Liver (tissue), 9 donors: Measurements from ENCODE around the gene TLR5. TPM values are rescaled to one million over a fixed set of nuclear protein-coding genes. Genes with fewer than 3 reads are reported as not detected.

Experiments used
- DNase-seq: peaks from one replicate; pipeline ENCODE4 v3.0.0-alpha.2; 2017; ENCODE audit warnings: low spot score
- H3K27ac ChIP-seq, 2 donors: one replicate each; pipeline ENCODE4 v1.7.0; 2013; ENCODE audit warnings: inconsistent platforms in 2 of 2, low read length in 2 of 2, control low read depth in 1 of 2, low read depth in 1 of 2, mild to moderate bottlenecking in 1 of 2
- H3K27me3 ChIP-seq, 4 donors: one replicate each; pipeline versions ENCODE4 v1.6.1 to v1.7.0; 2013; ENCODE audit warnings: low read length in 3 of 4, inconsistent platforms in 1 of 4, mild to moderate bottlenecking in 1 of 4, moderate library complexity in 1 of 4; ENCODE audit not compliant: control insufficient read depth in 4 of 4, insufficient read depth in 4 of 4
- H3K36me3 ChIP-seq, 4 donors: one replicate each; pipeline versions ENCODE4 v1.6.1 to v1.7.0; 2013; ENCODE audit warnings: low read length in 3 of 4, mild to moderate bottlenecking in 3 of 4, low read depth in 1 of 4, moderate library complexity in 1 of 4; ENCODE audit not compliant: control insufficient read depth in 4 of 4, insufficient read depth in 3 of 4
- H3K4me1 ChIP-seq, 4 donors: one replicate each; pipeline versions ENCODE4 v1.6.1 to v1.7.0; 2013; ENCODE audit warnings: low read length in 3 of 4, mild to moderate bottlenecking in 3 of 4, moderate library complexity in 1 of 4; ENCODE audit not compliant: control insufficient read depth in 4 of 4, insufficient read depth in 4 of 4
- H3K4me3 ChIP-seq, 3 donors: one replicate each; pipeline versions ENCODE4 v1.6.1 to v1.7.0; 2013; ENCODE audit warnings: low read length in 3 of 3, control low read depth in 1 of 3, low read depth in 1 of 3, mild to moderate bottlenecking in 1 of 3
- H3K9ac ChIP-seq, 2 donors: one replicate each; pipeline ENCODE4 v1.7.0; 2013; ENCODE audit warnings: low read length in 2 of 2, mild to moderate bottlenecking in 2 of 2, moderate library complexity in 2 of 2, control low read depth in 1 of 2, low read depth in 1 of 2
- H3K9me3 ChIP-seq, 4 donors: one replicate each; pipeline versions ENCODE4 v1.6.1 to v1.7.0; 2013; ENCODE audit warnings: low read length in 3 of 4; ENCODE audit not compliant: control insufficient read depth in 4 of 4
- CTCF ChIP-seq: fragments of 150-350 bp; IDR thresholded peaks from 2 replicates; pipeline ENCODE4 v1.5.1; 2017; ENCODE audit warnings: improper control_type of control experiment, low read depth, low read length; ENCODE audit not compliant: missing input control
- EGR1 ChIP-seq, 2 donors: IDR thresholded peaks; 2 replicates each; pipeline ENCODE4 v1.6.1; 2016 to 2018; ENCODE audit warnings: antibody characterized with exemption in 2 of 2, low read depth in 2 of 2
- FOXA1 ChIP-seq: IDR thresholded peaks from 2 replicates; pipeline ENCODE4 v1.6.1; 2016; ENCODE audit warnings: antibody characterized with exemption
- FOXA2 ChIP-seq: IDR thresholded peaks from 2 replicates; pipeline ENCODE4 v1.6.1; 2016; ENCODE audit warnings: antibody characterized with exemption
- GABPA ChIP-seq, 2 donors: IDR thresholded peaks in 1 of 2; conservative IDR thresholded peaks in 1 of 2; 2 replicates each; pipeline ENCODE4 v1.6.1; 2016; ENCODE audit warnings: antibody characterized with exemption in 2 of 2, mild to moderate bottlenecking in 1 of 2, moderate library complexity in 1 of 2
- HNF4A ChIP-seq, 2 donors: conservative IDR thresholded peaks; 2 replicates each; pipeline ENCODE4 v1.6.1; 2016; ENCODE audit warnings: antibody characterized with exemption in 2 of 2, mild to moderate bottlenecking in 2 of 2
- HNF4G ChIP-seq: IDR thresholded peaks from 2 replicates; pipeline ENCODE4 v1.6.1; 2016; ENCODE audit warnings: antibody characterized with exemption
- JUND ChIP-seq, 2 donors: IDR thresholded peaks; 2 replicates each; pipeline ENCODE4 v1.6.1; 2016; ENCODE audit warnings: antibody characterized with exemption in 2 of 2
- NR2F2 ChIP-seq: IDR thresholded peaks from 2 replicates; pipeline ENCODE4 v1.6.1; 2016; ENCODE audit warnings: antibody characterized with exemption
- RAD21 ChIP-seq, 2 donors: IDR thresholded peaks; 2 replicates each; pipeline ENCODE4 v1.6.1; 2016; ENCODE audit warnings: antibody characterized with exemption in 2 of 2, mild to moderate bottlenecking in 2 of 2
- REST ChIP-seq: IDR thresholded peaks from 2 replicates; pipeline ENCODE4 v1.6.1; 2016; ENCODE audit warnings: antibody characterized with exemption, mild to moderate bottlenecking
- RXRA ChIP-seq, 2 donors: IDR thresholded peaks; 2 replicates each; pipeline ENCODE4 v1.6.1; 2017 to 2018; ENCODE audit warnings: antibody characterized with exemption in 2 of 2, mild to moderate bottlenecking in 1 of 2
- SP1 ChIP-seq: IDR thresholded peaks from 2 replicates; pipeline ENCODE4 v1.6.1; 2018; ENCODE audit warnings: antibody characterized with exemption, mild to moderate bottlenecking
- TAF1 ChIP-seq: conservative IDR thresholded peaks from 2 replicates; pipeline ENCODE4 v1.6.1; 2016; ENCODE audit warnings: antibody characterized with exemption, mild to moderate bottlenecking
- YY1 ChIP-seq: IDR thresholded peaks from 2 replicates; pipeline ENCODE4 v1.6.1; 2016; ENCODE audit warnings: antibody characterized with exemption, mild to moderate bottlenecking
- WGBS: extraction: QIAGEN DNeasy Blood & Tissue Kit; methylation state at CpG from one replicate; pipeline ENCODE4 v1.1.7; 2013; 5-methylcytosine and 5-hydroxymethylcytosine counted together
- polyA plus RNA-seq, 2 donors: library from polyadenylated mRNA; stranded (reverse) in 1 of 2; unstranded in 1 of 2; fragments of 200-250 nt in 1 of 2; fragments of >200 nt in 1 of 2; fragmentation: Nextera tagmentation in 1 of 2; extraction: Ambion mirVana in 1 of 2; gene quantifications; one replicate each; pipeline versions ENCODE4 v1.2.1 to v1.2.3, GENCODE V29; 2013 to 2015
- total RNA-seq, 2 donors: library from RNA; depleted of rRNA; stranded (reverse); fragments of >200 nt; gene quantifications; one replicate each; pipeline ENCODE4 v1.2.3, GENCODE V29; 2014
- TF ChIP-seq, protein P1 (sequence below): IDR thresholded peaks from 2 replicates; pipeline ENCODE4 v1.6.1; 2016; ENCODE audit warnings: antibody characterized with exemption
- TF ChIP-seq, protein P2 (sequence below): IDR thresholded peaks from 2 replicates; pipeline ENCODE4 v1.6.1; 2016; ENCODE audit warnings: antibody characterized with exemption
- TF ChIP-seq, protein P3 (sequence below): IDR thresholded peaks from 2 replicates; pipeline ENCODE4 v1.6.1; 2016; ENCODE audit warnings: antibody characterized with exemption
- donor health status: healthy.
- donor health status: healthy.
- donor health status: healthy.
- donor health status: healthy.
- donor health status: healthy.

TLR5 gene
- total and polyA plus RNA-seq, 4 donors = 0.93 to 2.4 (median 1.5) TPM

DNA sequence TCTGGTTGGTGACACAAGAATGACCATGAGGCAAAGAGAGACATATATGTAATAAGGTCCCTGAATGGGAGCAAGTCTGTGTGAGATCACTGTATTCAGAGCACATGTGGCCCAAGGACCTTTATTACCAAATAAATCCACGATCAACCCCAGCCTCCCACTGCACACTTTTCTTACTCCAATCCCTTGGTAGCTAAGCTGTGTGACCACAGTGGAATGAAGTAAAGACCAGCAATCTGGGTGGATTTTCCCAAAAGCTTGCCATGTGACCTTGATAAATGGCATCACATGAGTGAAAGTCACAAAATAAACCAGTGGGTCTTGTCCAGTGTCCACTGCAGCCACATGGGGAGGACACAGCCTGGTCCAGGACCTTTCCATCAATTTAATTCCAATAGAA is 36.7 kb upstream of the TLR5 start:
- Histone ChIP-seq H3K9me3 (no peaks in the 10 kb centered on the region), H3K27me3 (no peaks in the 10 kb centered on the region), H3K27ac (no peak overlapping the region), H3K4me1 (peaks cover 21 to 49% (median 37%) of the 10 kb centered on the region in 4 donors), H3K36me3 (no peaks in the 10 kb centered on the region), H3K9ac (no peak overlapping the region), H3K4me3 (no peak overlapping the region)
- 89% methylated on average over 1 of the region's 1 CpG for WGBS
- TF ChIP-seq NR2F2 (no peak), EGR1 (IDR thresholded peaks at IDR 0.05; ENCODE audit: low read depth in 2 of 2) (no peak), RXRA (IDR thresholded peaks at IDR 0.05) (no peak), HNF4A (conservative IDR thresholded peaks at IDR 0.05) (no peak), REST (no peak), YY1 (no peak), TAF1 (no peak), FOXA1 (no peak), CTCF (no peak), GABPA (IDR thresholded peaks at IDR 0.05 in 1 of 2, conservative IDR thresholded peaks at IDR 0.05 in 1 of 2) (no peak), FOXA2 (no peak), JUND (IDR thresholded peaks at IDR 0.05) (no peak), HNF4G (no peak), RAD21 (IDR thresholded peaks at IDR 0.05) (no peak), SP1 (no peak)
- TF ChIP-seq, protein P1, sequence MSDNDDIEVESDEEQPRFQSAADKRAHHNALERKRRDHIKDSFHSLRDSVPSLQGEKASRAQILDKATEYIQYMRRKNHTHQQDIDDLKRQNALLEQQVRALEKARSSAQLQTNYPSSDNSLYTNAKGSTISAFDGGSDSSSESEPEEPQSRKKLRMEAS = no peak
- TF ChIP-seq, protein P2, sequence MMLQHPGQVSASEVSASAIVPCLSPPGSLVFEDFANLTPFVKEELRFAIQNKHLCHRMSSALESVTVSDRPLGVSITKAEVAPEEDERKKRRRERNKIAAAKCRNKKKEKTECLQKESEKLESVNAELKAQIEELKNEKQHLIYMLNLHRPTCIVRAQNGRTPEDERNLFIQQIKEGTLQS = no peak
- TF ChIP-seq, protein P3, sequence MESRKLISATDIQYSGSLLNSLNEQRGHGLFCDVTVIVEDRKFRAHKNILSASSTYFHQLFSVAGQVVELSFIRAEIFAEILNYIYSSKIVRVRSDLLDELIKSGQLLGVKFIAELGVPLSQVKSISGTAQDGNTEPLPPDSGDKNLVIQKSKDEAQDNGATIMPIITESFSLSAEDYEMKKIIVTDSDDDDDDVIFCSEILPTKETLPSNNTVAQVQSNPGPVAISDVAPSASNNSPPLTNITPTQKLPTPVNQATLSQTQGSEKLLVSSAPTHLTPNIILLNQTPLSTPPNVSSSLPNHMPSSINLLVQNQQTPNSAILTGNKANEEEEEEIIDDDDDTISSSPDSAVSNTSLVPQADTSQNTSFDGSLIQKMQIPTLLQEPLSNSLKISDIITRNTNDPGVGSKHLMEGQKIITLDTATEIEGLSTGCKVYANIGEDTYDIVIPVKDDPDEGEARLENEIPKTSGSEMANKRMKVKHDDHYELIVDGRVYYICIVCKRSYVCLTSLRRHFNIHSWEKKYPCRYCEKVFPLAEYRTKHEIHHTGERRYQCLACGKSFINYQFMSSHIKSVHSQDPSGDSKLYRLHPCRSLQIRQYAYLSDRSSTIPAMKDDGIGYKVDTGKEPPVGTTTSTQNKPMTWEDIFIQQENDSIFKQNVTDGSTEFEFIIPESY = no peak
- DNase-seq = no peak
